GM21381 (cell line): ENCODE measurements around the gene SPATA31E1.
"Not testable (repeated sequence)": the region's sequence is repeated elsewhere in the genome, so short reads cannot be mapped to it uniquely, and the experiment has no call there.

Experiments used
- ATAC-seq: cut with Tn5 transposase; IDR thresholded peaks from one replicate; pipeline ENCODE4 v1.9.1; 2021; ENCODE audit warnings: mild to moderate bottlenecking, moderate library complexity; ENCODE audit not compliant: unreplicated experiment

SPATA31E1 gene

GRCh38 chr9:87882627-87883026 lies at the start of gene SPATA31E1:
TSS of gene SPATA31E1 (plus strand) at chr9:87882877. CDS start at chr9:87882892, 15 bp downstream.
- no peak for ATAC-seq

- ATAC-seq = no peak
Observed at GRCh38 chr9:87834357-87834756, 48.3 kb upstream of the SPATA31E1 start.

GRCh38 chr9:87836536-87836935 lies 46.1 kb upstream of the SPATA31E1 start:
- ATAC-seq = no peak

- no peak for ATAC-seq
Observed at GRCh38 chr9:87836951-87837705, 45.5 kb upstream of the SPATA31E1 start.

- ATAC-seq = no peak
Observed at GRCh38 chr9:87840134-87840533, 42.5 kb upstream of the SPATA31E1 start.

GRCh38 chr9:87842878-87843585 lies 39.6 kb upstream of the SPATA31E1 start:
- no peak for ATAC-seq

GRCh38 chr9:87844506-87844905 lies 38.2 kb upstream of the SPATA31E1 start:
- no peak for ATAC-seq

GRCh38 chr9:87847817-87848216 lies 34.9 kb upstream of the SPATA31E1 start:
- not testable (repeated sequence) for ATAC-seq

GRCh38 chr9:87849144-87849758 lies 33.4 kb upstream of the SPATA31E1 start:
- ATAC-seq = no peak

GRCh38 chr9:87850391-87850790 lies 32.3 kb upstream of the SPATA31E1 start:
- no peak for ATAC-seq

- not testable (repeated sequence) for ATAC-seq
Observed at GRCh38 chr9:87851186-87851585, 31.5 kb upstream of the SPATA31E1 start.

- ATAC-seq = no peak
Observed at GRCh38 chr9:87853302-87853701, 29.4 kb upstream of the SPATA31E1 start.

GRCh38 chr9:87853876-87854579 lies 28.6 kb upstream of the SPATA31E1 start:
- no peak for ATAC-seq

GRCh38 chr9:87854580-87854955 lies 28.1 kb upstream of the SPATA31E1 start:
- no peak for ATAC-seq

- no peak for ATAC-seq
Observed at GRCh38 chr9:87855061-87855460, 27.6 kb upstream of the SPATA31E1 start.

- ATAC-seq = no peak
Observed at GRCh38 chr9:87857141-87857947, 25.3 kb upstream of the SPATA31E1 start.

- ATAC-seq = no peak
Observed at GRCh38 chr9:87857948-87858335, 24.7 kb upstream of the SPATA31E1 start.

- ATAC-seq = no peak
Observed at GRCh38 chr9:87859137-87859536, 23.5 kb upstream of the SPATA31E1 start.

- no peak for ATAC-seq
Observed at GRCh38 chr9:87859786-87860185, 22.9 kb upstream of the SPATA31E1 start.

GRCh38 chr9:87861332-87861731 lies 21.3 kb upstream of the SPATA31E1 start:
- no peak for ATAC-seq
